T-helper 9 cell (primary cell): ENCODE measurements around the gene BCORL1.

ENCODE experiments used
- DNase-seq: peaks from one replicate; pipeline ENCODE4 v3.0.0-alpha.2; 2020

The BCORL1 gene

GRCh38 chrX:130060122-130061069 is 78.0 kb downstream of the BCORL1 start:
- peak; percentile 82 for DNase-seq

DNA sequence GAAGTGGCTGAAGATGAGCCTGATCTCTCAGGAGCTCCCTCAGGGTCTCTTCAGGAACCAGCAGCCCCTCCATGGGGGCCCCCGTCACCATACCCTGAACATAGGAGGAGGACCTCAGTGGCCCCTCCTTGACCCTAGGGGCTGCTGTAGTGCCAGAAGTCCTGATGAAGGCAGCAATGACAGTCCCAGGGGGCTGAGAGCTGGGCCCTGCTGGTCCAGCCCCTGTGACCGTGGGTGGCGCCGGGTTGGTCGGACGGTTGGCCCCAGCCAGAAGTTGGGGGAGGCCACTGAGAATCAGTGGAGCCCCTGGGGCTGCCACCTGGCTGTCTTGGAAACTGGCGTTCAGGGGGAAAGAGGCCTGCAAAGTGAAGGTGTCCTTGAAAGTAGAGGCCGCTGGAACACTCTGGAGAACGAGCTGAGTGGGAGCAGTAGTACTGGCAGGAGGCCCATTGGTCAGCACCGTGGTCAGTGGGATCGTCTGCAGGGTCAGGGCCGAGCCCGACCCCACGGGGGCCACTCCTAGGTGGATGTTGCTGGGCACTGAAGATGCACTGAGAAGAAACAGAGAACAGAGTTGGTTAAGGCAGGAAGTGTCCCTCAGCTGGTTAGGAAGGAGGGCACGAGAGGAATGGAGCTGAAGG is 84.7 kb downstream of the BCORL1 start:
- DNase-seq: no peak

DNA sequence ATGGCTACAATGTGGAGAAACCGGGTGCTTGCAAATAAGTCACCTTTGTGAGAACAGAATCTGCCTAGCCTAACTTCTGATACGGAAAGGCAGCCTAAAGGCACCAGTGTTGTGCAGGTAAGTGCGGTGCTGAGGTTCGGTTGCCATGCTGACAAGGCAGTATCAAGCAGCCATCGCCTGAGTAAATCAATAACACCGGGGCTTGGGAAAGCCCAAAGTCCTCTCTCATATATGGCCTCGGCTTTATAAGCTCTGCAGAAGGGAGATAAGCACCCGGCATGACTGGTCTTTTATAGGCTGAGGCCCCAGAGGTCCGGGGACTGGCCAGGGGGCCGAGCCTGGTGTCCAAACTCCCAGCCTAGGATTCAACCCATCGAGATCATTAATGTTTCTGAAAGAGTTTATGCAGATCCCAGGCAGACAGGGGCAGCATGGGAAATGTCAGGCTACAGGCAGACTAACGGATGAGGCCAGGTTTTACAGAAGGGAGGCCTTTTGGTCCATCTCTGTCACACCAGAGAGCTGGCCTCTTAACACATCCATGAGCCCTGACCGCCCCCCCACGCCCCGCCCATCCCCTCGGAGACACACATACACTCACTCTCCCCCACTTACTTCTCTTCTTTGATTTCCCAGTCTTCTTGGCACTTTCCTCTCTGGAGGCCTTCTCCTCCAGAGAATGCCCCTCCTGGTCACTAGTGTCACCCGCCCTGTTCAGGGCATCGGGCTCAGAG is 89.3 kb downstream of the BCORL1 start:
- no peak for DNase-seq

- DNase-seq: no peak
Observed at GRCh38 chrX:130072345-130072740, 89.9 kb downstream of the BCORL1 start.

- DNase-seq: no peak
Observed at GRCh38 chrX:130075777-130076176, 93.3 kb downstream of the BCORL1 start.

- DNase-seq: peak; percentile 48
Observed at GRCh38 chrX:130079824-130080406, 97.5 kb downstream of the BCORL1 start.

DNA sequence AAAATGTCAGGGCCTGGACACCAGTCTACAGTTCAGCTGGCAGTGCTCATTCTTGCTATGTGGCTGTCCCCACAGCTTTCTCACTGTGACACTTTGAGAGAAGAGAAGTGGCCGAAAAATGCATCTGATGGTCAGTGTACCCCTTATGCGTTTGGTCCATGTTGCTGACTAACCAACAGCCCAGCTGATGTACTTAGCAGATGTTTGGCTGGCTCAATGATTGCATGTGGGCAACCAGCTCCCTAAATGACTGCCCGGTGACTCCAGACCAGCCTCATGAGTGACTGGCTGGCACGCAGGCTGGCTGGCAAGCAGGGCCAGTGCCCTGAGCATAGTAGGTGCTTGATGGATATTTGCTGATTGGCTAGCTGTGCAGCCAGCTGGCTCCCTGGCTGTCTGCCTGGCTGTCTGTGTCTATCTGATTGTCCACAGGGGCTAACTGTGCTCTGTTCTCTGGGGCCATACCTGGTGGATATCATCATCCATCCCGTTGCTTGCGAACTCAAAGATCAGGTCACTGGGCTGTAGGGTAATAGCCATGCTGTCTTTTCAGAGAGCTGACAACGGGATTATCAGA is 98.4 kb downstream of the BCORL1 start:
- DNase-seq: no peak

- no peak for DNase-seq
Observed at GRCh38 chrX:130081421-130082045, 99.1 kb downstream of the BCORL1 start.

- peak; percentile 46 for DNase-seq
Observed at GRCh38 chrX:130082244-130083106, 100.0 kb downstream of the BCORL1 start.

- no peak for DNase-seq
Observed at GRCh38 chrX:130083107-130083490, 100.7 kb downstream of the BCORL1 start.

GRCh38 chrX:130083656-130084382 is 101.4 kb downstream of the BCORL1 start:
- DNase-seq: no peak

GRCh38 chrX:130084631-130085237 is 102.3 kb downstream of the BCORL1 start:
- DNase-seq: no peak

GRCh38 chrX:130085551-130086446 is 103.4 kb downstream of the BCORL1 start:
- no peak for DNase-seq

DNA sequence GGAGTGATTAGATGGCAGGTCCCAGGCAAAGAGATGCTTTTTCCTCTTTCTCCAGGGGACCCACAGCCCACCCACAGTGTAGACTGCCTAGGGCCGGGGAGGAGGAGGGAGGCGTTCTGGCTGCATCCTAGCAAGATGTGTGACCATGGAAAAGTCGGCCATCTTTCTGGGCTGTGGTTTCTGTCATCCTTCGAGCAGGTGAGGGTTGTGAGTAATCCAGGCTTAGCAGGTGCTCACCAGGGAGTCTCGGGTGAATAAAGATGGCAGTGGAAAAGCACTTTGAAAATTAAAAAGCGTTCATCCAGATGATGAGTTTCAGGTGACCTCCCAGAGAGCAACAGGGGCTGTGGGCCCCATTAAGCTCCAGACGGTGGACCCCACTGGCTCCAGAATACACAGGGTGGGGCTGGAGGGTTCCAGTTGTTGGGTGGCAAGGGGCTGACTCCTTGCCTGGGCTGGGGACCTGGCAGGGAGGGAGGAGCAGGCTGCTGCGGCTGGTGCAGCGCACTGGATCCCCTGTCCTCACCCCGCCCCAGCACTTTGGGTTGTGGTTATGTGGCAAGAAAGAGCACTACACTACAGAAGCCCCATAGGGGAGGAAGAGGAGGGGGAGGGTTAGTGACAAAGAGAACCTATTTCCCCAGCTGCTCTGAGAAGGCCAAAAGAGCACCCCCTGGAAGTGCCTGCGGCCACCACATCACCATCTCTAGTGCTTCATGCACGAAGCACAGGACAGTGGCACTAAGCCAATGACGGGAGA is 104.2 kb downstream of the BCORL1 start:
- peak; percentile 57 for DNase-seq

GRCh38 chrX:130090364-130090763 is 107.9 kb downstream of the BCORL1 start:
- no peak for DNase-seq

- peak; percentile 78 for DNase-seq
Observed at GRCh38 chrX:130091980-130092522, 109.6 kb downstream of the BCORL1 start.

GRCh38 chrX:130093271-130093670 is 110.8 kb downstream of the BCORL1 start:
- DNase-seq: no peak

DNA sequence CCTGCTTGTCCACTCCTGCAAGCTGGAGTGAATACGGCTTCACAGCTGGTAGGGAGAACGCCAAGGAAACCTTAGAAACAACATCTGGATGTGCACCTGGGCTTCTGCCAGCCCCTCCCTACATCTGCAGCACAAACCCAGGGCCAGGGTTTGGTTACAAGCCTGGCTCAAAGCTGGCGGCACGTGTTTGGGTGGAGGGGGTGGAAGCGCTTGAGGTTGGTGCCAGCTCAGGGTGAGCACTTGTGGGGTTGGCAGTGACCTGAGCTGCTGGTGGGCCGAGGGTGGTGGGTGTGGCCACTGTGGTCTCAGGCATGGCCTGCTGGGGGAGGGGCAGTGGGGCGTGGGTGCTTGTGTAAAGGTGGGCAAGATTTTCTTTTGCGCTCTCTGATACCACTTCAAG is 112.3 kb downstream of the BCORL1 start:
- no peak for DNase-seq
